ENCODE results near the gene FABP2.

Gene FABP2

GRCh38 chr4:119304431-119304830 lies 17.5 kb downstream of the FABP2 start:
- no peak overlapping the region for H2BK15ac ChIP-seq (ENCODE audit: low read depth, poor library complexity, severe bottlenecking)
- no peak overlapping the region for H3K14ac ChIP-seq (ENCODE audit: low read length in 2 of 2)
- H2AK5ac ChIP-seq (ENCODE audit: low read length, severe bottlenecking): no peak overlapping the region
- H3K79me1 ChIP-seq (replicated peaks; ENCODE audit: low read length, poor library complexity, severe bottlenecking): no peaks in the 10 kb centered on the region
- H3K4me1 ChIP-seq (ENCODE audit: control insufficient read depth, insufficient read depth, low read depth, low read length): peaks cover 4% of the 10 kb centered on the region
- H3K9ac ChIP-seq (ENCODE audit: low read length): no peak overlapping the region
- no peaks in the 10 kb centered on the region for H3K27me3 ChIP-seq (ENCODE audit: control insufficient read depth in 1 of 2, insufficient read depth in 1 of 2, low read length in 2 of 2)
- no peak overlapping the region for H4K8ac ChIP-seq (ENCODE audit: low read length)
- H3K18ac ChIP-seq (ENCODE audit: low read depth in 1 of 2, low read length in 2 of 2): no peak overlapping the region
- H3K4me2 ChIP-seq (ENCODE audit: low read length, poor library complexity, severe bottlenecking): no peak overlapping the region
- H2BK5ac ChIP-seq (ENCODE audit: low read depth, low read length, poor library complexity, severe bottlenecking): no peak overlapping the region
- H3K23ac ChIP-seq (ENCODE audit: low read length in 2 of 2): no peak overlapping the region
- H2BK120ac ChIP-seq (ENCODE audit: low read depth, low read length): no peak overlapping the region
- no peaks in the 10 kb centered on the region for H3K9me3 ChIP-seq (ENCODE audit: control insufficient read depth, low read length)
- no peak for DNase-seq
- no peak overlapping the region for H3K4ac ChIP-seq (ENCODE audit: low read depth in 1 of 2, low read length in 2 of 2)
- no peak overlapping the region for H3K27ac ChIP-seq (ENCODE audit: low read length, poor library complexity, severe bottlenecking)
- no peaks in the 10 kb centered on the region for H3K36me3 ChIP-seq (ENCODE audit: control insufficient read depth in 1 of 2, insufficient read depth in 2 of 2, low read depth in 1 of 2, low read length in 2 of 2)
- H4K91ac ChIP-seq (ENCODE audit: low read length): no peak overlapping the region
- H2AFZ ChIP-seq (ENCODE audit: low read depth, low read length): no peak overlapping the region
- H2BK12ac ChIP-seq (ENCODE audit: low read length in 2 of 2): no peak overlapping the region
- no peak overlapping the region for H3K4me3 ChIP-seq (ENCODE audit: insufficient read depth in 1 of 2, low read depth in 1 of 2, low read length in 2 of 2)

GRCh38 chr4:119303587-119304305 lies 18.2 kb downstream of the FABP2 start:
- no peak overlapping the region for H3K23ac ChIP-seq (ENCODE audit: low read length in 2 of 2)
- no peak overlapping the region for H3K14ac ChIP-seq (ENCODE audit: low read length in 2 of 2)
- H2BK120ac ChIP-seq (ENCODE audit: low read depth, low read length): no peak overlapping the region
- no peak overlapping the region for H4K91ac ChIP-seq (ENCODE audit: low read length)
- no peak overlapping the region for H2AK5ac ChIP-seq (ENCODE audit: low read length, severe bottlenecking)
- no peak overlapping the region for H2BK15ac ChIP-seq (ENCODE audit: low read depth, poor library complexity, severe bottlenecking)
- 94% methylated on average over 4 of the region's 5 CpGs for WGBS
- H3K4me1 ChIP-seq (ENCODE audit: control insufficient read depth, insufficient read depth, low read depth, low read length): peaks cover 7% of the 10 kb centered on the region
- H3K4ac ChIP-seq (ENCODE audit: low read depth in 1 of 2, low read length in 2 of 2): no peak overlapping the region
- no peak overlapping the region for H4K8ac ChIP-seq (ENCODE audit: low read length)
- H2BK12ac ChIP-seq (ENCODE audit: low read length in 2 of 2): no peak overlapping the region
- peaks cover 2% of the 10 kb centered on the region for H3K79me1 ChIP-seq (replicated peaks; ENCODE audit: low read length, poor library complexity, severe bottlenecking)
- H3K36me3 ChIP-seq (ENCODE audit: control insufficient read depth in 1 of 2, insufficient read depth in 2 of 2, low read depth in 1 of 2, low read length in 2 of 2): no peaks in the 10 kb centered on the region
- no peak overlapping the region for H3K18ac ChIP-seq (ENCODE audit: low read depth in 1 of 2, low read length in 2 of 2)
- no peaks in the 10 kb centered on the region for H3K27me3 ChIP-seq (ENCODE audit: control insufficient read depth in 1 of 2, insufficient read depth in 1 of 2, low read length in 2 of 2)
- no peaks in the 10 kb centered on the region for H3K9me3 ChIP-seq (ENCODE audit: control insufficient read depth, low read length)
- no peak for DNase-seq
- no peak overlapping the region for H3K4me2 ChIP-seq (ENCODE audit: low read length, poor library complexity, severe bottlenecking)
- no peak overlapping the region for H3K27ac ChIP-seq (ENCODE audit: low read length, poor library complexity, severe bottlenecking)
- no peak overlapping the region for H3K4me3 ChIP-seq (ENCODE audit: insufficient read depth in 1 of 2, low read depth in 1 of 2, low read length in 2 of 2)
- H2AFZ ChIP-seq (ENCODE audit: low read depth, low read length): no peak overlapping the region
- no peak overlapping the region for H2BK5ac ChIP-seq (ENCODE audit: low read depth, low read length, poor library complexity, severe bottlenecking)
- H3K9ac ChIP-seq (ENCODE audit: low read length): no peak overlapping the region

GRCh38 chr4:119302073-119302832 lies 19.7 kb downstream of the FABP2 start:
- H3K4me1 ChIP-seq (ENCODE audit: control insufficient read depth, insufficient read depth, low read depth, low read length): peaks cover 7% of the 10 kb centered on the region
- no peak overlapping the region for H3K4ac ChIP-seq (ENCODE audit: low read depth in 1 of 2, low read length in 2 of 2)
- H2BK5ac ChIP-seq (ENCODE audit: low read depth, low read length, poor library complexity, severe bottlenecking): no peak overlapping the region
- H3K9ac ChIP-seq (ENCODE audit: low read length): no peak overlapping the region
- no peak overlapping the region for H3K27ac ChIP-seq (ENCODE audit: low read length, poor library complexity, severe bottlenecking)
- H4K8ac ChIP-seq (ENCODE audit: low read length): no peak overlapping the region
- H3K9me3 ChIP-seq (ENCODE audit: control insufficient read depth, low read length): no peaks in the 10 kb centered on the region
- no peak overlapping the region for H3K18ac ChIP-seq (ENCODE audit: low read depth in 1 of 2, low read length in 2 of 2)
- H3K4me3 ChIP-seq (ENCODE audit: insufficient read depth in 1 of 2, low read depth in 1 of 2, low read length in 2 of 2): no peak overlapping the region
- H3K36me3 ChIP-seq (ENCODE audit: control insufficient read depth in 1 of 2, insufficient read depth in 2 of 2, low read depth in 1 of 2, low read length in 2 of 2): peaks cover 0 to 14% of the 10 kb centered on the region in 2 experiments
- no peak overlapping the region for H2AK5ac ChIP-seq (ENCODE audit: low read length, severe bottlenecking)
- no peak overlapping the region for H2BK120ac ChIP-seq (ENCODE audit: low read depth, low read length)
- no peak overlapping the region for H2AFZ ChIP-seq (ENCODE audit: low read depth, low read length)
- 96% methylated on average over 3 of the region's 5 CpGs for WGBS
- no peak overlapping the region for H2BK15ac ChIP-seq (ENCODE audit: low read depth, poor library complexity, severe bottlenecking)
- peaks cover 2% of the 10 kb centered on the region for H3K79me1 ChIP-seq (replicated peaks; ENCODE audit: low read length, poor library complexity, severe bottlenecking)
- H2BK12ac ChIP-seq (ENCODE audit: low read length in 2 of 2): no peak overlapping the region
- DNase-seq: no peak
- no peaks in the 10 kb centered on the region for H3K27me3 ChIP-seq (ENCODE audit: control insufficient read depth in 1 of 2, insufficient read depth in 1 of 2, low read length in 2 of 2)
- H3K4me2 ChIP-seq (ENCODE audit: low read length, poor library complexity, severe bottlenecking): no peak overlapping the region
- no peak overlapping the region for H3K14ac ChIP-seq (ENCODE audit: low read length in 2 of 2)
- H4K91ac ChIP-seq (ENCODE audit: low read length): no peak overlapping the region
- no peak overlapping the region for H3K23ac ChIP-seq (ENCODE audit: low read length in 2 of 2)
